Astrocyte (in vitro differentiated cells and primary cell): Measurements from ENCODE around the gene TIMELESS. TPM values are rescaled to one million over a fixed set of nuclear protein-coding genes. Genes with fewer than 3 reads are reported as not detected.
"Not testable (repeated sequence)": the region's sequence is repeated elsewhere in the genome, so short reads cannot be mapped to it uniquely, and the experiment has no call there.

Source experiments
- DNase-seq: peaks from one replicate; pipeline ENCODE4 v3.0.0-alpha.2; 2010; ENCODE audit warnings: low read depth
- FAIRE-seq: peaks from 2 replicates; lab custom pipeline; 2011; peaks lifted over from hg19 to GRCh38; lab: Jason Lieb, UNC
- H2AFZ ChIP-seq: 2 replicates; pipeline ENCODE4 v1.6.0; 2012; ENCODE audit warnings: low read depth, low read length, inconsistent platforms
- H3K27ac ChIP-seq: 2 replicates; pipeline ENCODE4 v1.5.1; 2011; ENCODE audit warnings: low read depth, low read length, inconsistent platforms
- H3K27me3 ChIP-seq: 2 replicates; pipeline ENCODE4 v1.6.0; 2011; ENCODE audit warnings: low read length, inconsistent platforms; ENCODE audit not compliant: insufficient read depth
- H3K36me3 ChIP-seq: 2 replicates; pipeline ENCODE4 v1.5.1; 2011; ENCODE audit warnings: low read length, inconsistent platforms; ENCODE audit not compliant: insufficient read depth
- H3K4me1 ChIP-seq: 2 replicates; pipeline ENCODE4 v1.5.1; 2011; ENCODE audit warnings: low read length, inconsistent platforms; ENCODE audit not compliant: insufficient read depth
- H3K4me2 ChIP-seq: 2 replicates; pipeline ENCODE4 v1.6.0; 2012; ENCODE audit warnings: low read length, inconsistent platforms
- H3K4me3 ChIP-seq: 2 replicates; pipeline ENCODE4 v1.5.1; 2011; ENCODE audit warnings: low read depth, mild to moderate bottlenecking, low read length, inconsistent platforms; ENCODE audit not compliant: insufficient read depth
- H3K79me2 ChIP-seq: 2 replicates; pipeline ENCODE4 v1.6.0; 2012; ENCODE audit warnings: mild to moderate bottlenecking, low read length, inconsistent platforms; ENCODE audit not compliant: insufficient read depth
- H3K9ac ChIP-seq: 2 replicates; pipeline ENCODE4 v1.6.0; 2012; ENCODE audit warnings: mild to moderate bottlenecking, low read length, inconsistent platforms
- H3K9me3 ChIP-seq: 2 replicates; pipeline ENCODE4 v1.5.1; 2012; ENCODE audit warnings: low read depth, mild to moderate bottlenecking, low read length, inconsistent platforms; ENCODE audit not compliant: insufficient read depth
- H4K20me1 ChIP-seq: 2 replicates; pipeline ENCODE4 v1.6.0; 2012; ENCODE audit warnings: low read length, inconsistent platforms; ENCODE audit not compliant: insufficient read depth
- H3K27ac Mint-ChIP-seq: one replicate; pipeline ENCODE4 v1.8.0; 2021; ENCODE audit warnings: mild to moderate bottlenecking, mixed read lengths; ENCODE audit not compliant: unreplicated experiment
- H3K27me3 Mint-ChIP-seq: one replicate; pipeline ENCODE4 v1.8.0; 2021; ENCODE audit warnings: low read depth, mixed read lengths; ENCODE audit not compliant: unreplicated experiment
- H3K36me3 Mint-ChIP-seq: one replicate; pipeline ENCODE4 v1.8.0; 2021; ENCODE audit warnings: low read depth, mixed read lengths; ENCODE audit not compliant: unreplicated experiment
- H3K4me1 Mint-ChIP-seq: one replicate; pipeline ENCODE4 v1.8.0; 2021; ENCODE audit warnings: low read depth, mixed read lengths; ENCODE audit not compliant: unreplicated experiment
- H3K4me3 Mint-ChIP-seq: one replicate; pipeline ENCODE4 v1.8.0; 2021; ENCODE audit warnings: mild to moderate bottlenecking, moderate library complexity, mixed read lengths; ENCODE audit not compliant: unreplicated experiment
- H3K9me3 Mint-ChIP-seq: one replicate; pipeline ENCODE4 v1.8.0; 2021; ENCODE audit warnings: mild to moderate bottlenecking, mixed read lengths; ENCODE audit not compliant: unreplicated experiment
- CTCF ChIP-seq: IDR thresholded peaks from 2 replicates; pipeline ENCODE4 v1.5.1; 2011; ENCODE audit warnings: low read depth, mild to moderate bottlenecking, inconsistent platforms, low read length, moderate library complexity; ENCODE audit not compliant: insufficient read depth
- EZH2 ChIP-seq: IDR thresholded peaks from 2 replicates; pipeline ENCODE4 v1.6.1; 2012; ENCODE audit warnings: mild to moderate bottlenecking, low read length, inconsistent platforms; ENCODE audit not compliant: insufficient read depth
- total RNA-seq: library from RNA; stranded (reverse); gene quantifications from 2 replicates; pipeline ENCODE4 v1.2.1, GENCODE V29; 2021

Gene TIMELESS
- total RNA-seq, 1 donor from 2014 or later: 8.5 TPM

GRCh38 chr12:56399466-56399865, 49.8 kb downstream of the TIMELESS start:
- not testable (repeated sequence) for DNase-seq, FAIRE-seq, H3K4me1 Mint-ChIP-seq, H3K27ac ChIP-seq, H3K4me3 ChIP-seq, H3K79me2 ChIP-seq, H3K9ac ChIP-seq, H2AFZ ChIP-seq, H4K20me1 ChIP-seq, H3K27me3 Mint-ChIP-seq, H3K36me3 ChIP-seq, H3K4me2 ChIP-seq, H3K4me1 ChIP-seq, H3K9me3 ChIP-seq, H3K27ac Mint-ChIP-seq, H3K4me3 Mint-ChIP-seq, H3K36me3 Mint-ChIP-seq, H3K27me3 ChIP-seq
- H3K9me3 Mint-ChIP-seq: peaks cover 18% of the 10 kb centered on the region

- H3K4me1 Mint-ChIP-seq: no peaks in the 10 kb centered on the region
- DNase-seq: no peak
- no peak overlapping the region for H2AFZ ChIP-seq
- H3K4me3 ChIP-seq: no peak overlapping the region
- H3K27ac ChIP-seq: no peak overlapping the region
- TF ChIP-seq EZH2 (no peak), CTCF (no peak)
- no peaks in the 10 kb centered on the region for H3K4me1 ChIP-seq
- no peaks in the 10 kb centered on the region for H3K79me2 ChIP-seq
- FAIRE-seq: no peak
- no peak overlapping the region for H3K27ac Mint-ChIP-seq
- H3K27me3 ChIP-seq: no peaks in the 10 kb centered on the region
- H3K9me3 ChIP-seq: no peaks in the 10 kb centered on the region
- H3K9ac ChIP-seq: no peak overlapping the region
- no peaks in the 10 kb centered on the region for H4K20me1 ChIP-seq
- no peak overlapping the region for H3K4me3 Mint-ChIP-seq
- peaks cover 4% of the 10 kb centered on the region for H3K36me3 Mint-ChIP-seq
- peaks cover 10% of the 10 kb centered on the region for H3K27me3 Mint-ChIP-seq
- H3K4me2 ChIP-seq: no peak overlapping the region
- peaks cover 18% of the 10 kb centered on the region for H3K9me3 Mint-ChIP-seq
- no peaks in the 10 kb centered on the region for H3K36me3 ChIP-seq
Observed at GRCh38 chr12:56398324-56398723, 50.9 kb downstream of the TIMELESS start.

- Histone ChIP-seq H3K27me3 (no peaks in the 10 kb centered on the region), H3K9ac (no peak overlapping the region), H3K79me2 (no peaks in the 10 kb centered on the region), H3K9me3 (no peaks in the 10 kb centered on the region), H2AFZ (no peak overlapping the region), H3K36me3 (no peaks in the 10 kb centered on the region), H3K27ac (no peak overlapping the region), H4K20me1 (no peaks in the 10 kb centered on the region), H3K4me1 (no peaks in the 10 kb centered on the region), H3K4me3 (no peak overlapping the region), H3K4me2 (no peak overlapping the region)
- FAIRE-seq (no peak), DNase-seq (no peak)
- no peaks in the 10 kb centered on the region for H3K4me1 Mint-ChIP-seq
- peaks cover 1% of the 10 kb centered on the region for H3K9me3 Mint-ChIP-seq
- TF ChIP-seq CTCF (no peak), EZH2 (no peak)
- no peaks in the 10 kb centered on the region for H3K36me3 Mint-ChIP-seq
- H3K27me3 Mint-ChIP-seq: peaks cover 4% of the 10 kb centered on the region
- no peak overlapping the region for H3K27ac Mint-ChIP-seq
- H3K4me3 Mint-ChIP-seq: no peak overlapping the region
Observed at GRCh38 chr12:56392331-56392730, 56.9 kb downstream of the TIMELESS start.
